ENCODE results near the gene GFRA4. TPM values are rescaled to one million over a fixed set of nuclear protein-coding genes. Genes with fewer than 3 reads are reported as not detected.

The GFRA4 gene
- total RNA-seq, 1 experiment from 2014 or later: not detected

- no TSS peak for BruUV-seq (replicated peaks)
- no peaks in the 10 kb centered on the region for H3K4me1 ChIP-seq (ENCODE audit: control insufficient read depth in 1 of 2, insufficient read depth in 2 of 2, low read length in 2 of 2)
- POLR2A ChIA-PET: no interaction called here
- H3K4me3 ChIP-seq (replicated peaks in 1 of 2; ENCODE audit: low read depth in 1 of 2, low read length in 2 of 2): no peak overlapping the region
- H3K79me2 ChIP-seq (ENCODE audit: insufficient read depth, low read length): no peaks in the 10 kb centered on the region
- no peak overlapping the region for H3K9ac ChIP-seq (ENCODE audit: low read length)
- H2AFZ ChIP-seq (ENCODE audit: low read depth, low read length, poor library complexity, severe bottlenecking): no peak overlapping the region
- H3K27ac ChIP-seq (ENCODE audit: low read depth, low read length): no peak overlapping the region
- H3K9me2 ChIP-seq (ENCODE audit: insufficient read depth): no peaks in the 10 kb centered on the region
- TF ChIP-seq, protein P1, sequence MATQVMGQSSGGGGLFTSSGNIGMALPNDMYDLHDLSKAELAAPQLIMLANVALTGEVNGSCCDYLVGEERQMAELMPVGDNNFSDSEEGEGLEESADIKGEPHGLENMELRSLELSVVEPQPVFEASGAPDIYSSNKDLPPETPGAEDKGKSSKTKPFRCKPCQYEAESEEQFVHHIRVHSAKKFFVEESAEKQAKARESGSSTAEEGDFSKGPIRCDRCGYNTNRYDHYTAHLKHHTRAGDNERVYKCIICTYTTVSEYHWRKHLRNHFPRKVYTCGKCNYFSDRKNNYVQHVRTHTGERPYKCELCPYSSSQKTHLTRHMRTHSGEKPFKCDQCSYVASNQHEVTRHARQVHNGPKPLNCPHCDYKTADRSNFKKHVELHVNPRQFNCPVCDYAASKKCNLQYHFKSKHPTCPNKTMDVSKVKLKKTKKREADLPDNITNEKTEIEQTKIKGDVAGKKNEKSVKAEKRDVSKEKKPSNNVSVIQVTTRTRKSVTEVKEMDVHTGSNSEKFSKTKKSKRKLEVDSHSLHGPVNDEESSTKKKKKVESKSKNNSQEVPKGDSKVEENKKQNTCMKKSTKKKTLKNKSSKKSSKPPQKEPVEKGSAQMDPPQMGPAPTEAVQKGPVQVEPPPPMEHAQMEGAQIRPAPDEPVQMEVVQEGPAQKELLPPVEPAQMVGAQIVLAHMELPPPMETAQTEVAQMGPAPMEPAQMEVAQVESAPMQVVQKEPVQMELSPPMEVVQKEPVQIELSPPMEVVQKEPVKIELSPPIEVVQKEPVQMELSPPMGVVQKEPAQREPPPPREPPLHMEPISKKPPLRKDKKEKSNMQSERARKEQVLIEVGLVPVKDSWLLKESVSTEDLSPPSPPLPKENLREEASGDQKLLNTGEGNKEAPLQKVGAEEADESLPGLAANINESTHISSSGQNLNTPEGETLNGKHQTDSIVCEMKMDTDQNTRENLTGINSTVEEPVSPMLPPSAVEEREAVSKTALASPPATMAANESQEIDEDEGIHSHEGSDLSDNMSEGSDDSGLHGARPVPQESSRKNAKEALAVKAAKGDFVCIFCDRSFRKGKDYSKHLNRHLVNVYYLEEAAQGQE (IDR thresholded peaks at IDR 0.05; ENCODE audit: low read depth): no peak
- TF ChIP-seq FOSL1 (IDR thresholded peaks at IDR 0.05; ENCODE audit: low read depth) (no peak), ZFX (IDR thresholded peaks at IDR 0.05) (no peak), JUND (IDR thresholded peaks at IDR 0.05) (no peak), RAD21 (IDR thresholded peaks at IDR 0.05; ENCODE audit: low read depth) (no peak), POLR2AphosphoS5 (IDR thresholded peaks at IDR 0.05; ENCODE audit: low read depth, low read length) (no peak), MAX (IDR thresholded peaks at IDR 0.05) (no peak), EZH2phosphoT487 (IDR thresholded peaks at IDR 0.05; ENCODE audit: borderline replicate concordance) (no peak), EZH2 (IDR thresholded peaks at IDR 0.05) (no peak), CEBPB (IDR thresholded peaks at IDR 0.05; ENCODE audit: low read depth) (no peak), CBX3 (IDR thresholded peaks at IDR 0.05; ENCODE audit: low read depth) (no peak)
- TF ChIP-seq, protein P2, sequence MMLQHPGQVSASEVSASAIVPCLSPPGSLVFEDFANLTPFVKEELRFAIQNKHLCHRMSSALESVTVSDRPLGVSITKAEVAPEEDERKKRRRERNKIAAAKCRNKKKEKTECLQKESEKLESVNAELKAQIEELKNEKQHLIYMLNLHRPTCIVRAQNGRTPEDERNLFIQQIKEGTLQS (IDR thresholded peaks at IDR 0.05): no peak
- ATAC-seq: no peak
- H3K36me3 ChIP-seq (ENCODE audit: control insufficient read depth in 1 of 2, insufficient read depth in 2 of 2, low read length in 2 of 2): no peaks in the 10 kb centered on the region
- no peak overlapping the region for H3K4me2 ChIP-seq (ENCODE audit: low read length)
- intact Hi-C loops (cut with micrococcal nuclease): no loop called here
- no peaks in the 10 kb centered on the region for H4K20me1 ChIP-seq (ENCODE audit: insufficient read depth)
- RAD21 ChIA-PET (ENCODE audit: low non-redundant PET in 1 of 2, low total read pairs in 2 of 2, uncharacterized antibody in 2 of 2, unreplicated experiment in 2 of 2): no interaction called here
- CTCF ChIA-PET: no interaction called here
- no peaks in the 10 kb centered on the region for H3K9me3 ChIP-seq (ENCODE audit: control insufficient read depth in 1 of 2, insufficient read depth in 1 of 2, low read depth in 1 of 2, low read length in 2 of 2)
- no peak for DNase-seq (ENCODE audit: low read depth, low spot score)
- no peaks in the 10 kb centered on the region for H3K27me3 ChIP-seq (ENCODE audit: insufficient read depth, low read length)
These were observed 8.7 kb downstream of the GFRA4 start for GRCh38 chr20:3654326-3655130.
